SK-N-SH (cell line): ENCODE data around the gene ZNF674.

Experiments
- CHD2 ChIP-seq: fragments of 150-350 bp; IDR thresholded peaks from 2 replicates; pipeline ENCODE4 v1.6.1; 2018; ENCODE audit warnings: low read length; ENCODE audit not compliant: partially characterized antibody
- CTCF ChIP-seq: fragments of 200-600 bp; sonication (generic); IDR thresholded peaks from 2 replicates; pipeline ENCODE4 v1.6.1; 2017; ENCODE audit warnings: antibody characterized with exemption, mild to moderate bottlenecking, moderate library complexity
- EZH2phosphoT487 ChIP-seq: fragments of 200-600 bp; sonication (generic); IDR thresholded peaks from 2 replicates; pipeline ENCODE4 v1.6.1; 2017; ENCODE audit warnings: low read depth, mixed run types, mild to moderate bottlenecking, antibody characterized with exemption, moderate library complexity, borderline replicate concordance
- GABPA ChIP-seq: IDR thresholded peaks from 2 replicates; pipeline ENCODE4 v1.4.0; 2012; ENCODE audit warnings: low read depth, mild to moderate bottlenecking
- MAX ChIP-seq: IDR thresholded peaks from 2 replicates; pipeline ENCODE4 v1.4.0; 2012; ENCODE audit warnings: low read depth
- MEF2A ChIP-seq: IDR thresholded peaks from 2 replicates; pipeline ENCODE4 v1.4.0; 2012; ENCODE audit warnings: low read depth, borderline replicate concordance
- NFIC ChIP-seq: IDR thresholded peaks from 2 replicates; pipeline ENCODE4 v1.4.0; 2012; ENCODE audit warnings: borderline replicate concordance
- POLR2AphosphoS5 ChIP-seq: IDR thresholded peaks from 2 replicates; pipeline ENCODE4 v1.6.1; 2012; ENCODE audit warnings: low read depth, low read length
- RCOR1 ChIP-seq: fragments of 150-350 bp; IDR thresholded peaks from 2 replicates; pipeline ENCODE4 v1.6.1; 2017; ENCODE audit warnings: antibody characterized with exemption, low read length
- TCF12 ChIP-seq: IDR thresholded peaks from 2 replicates; pipeline ENCODE4 v1.4.0; 2012
- TEAD4 ChIP-seq: IDR thresholded peaks from 2 replicates; pipeline ENCODE4 v1.4.0; 2012; ENCODE audit warnings: mild to moderate bottlenecking, borderline replicate concordance; ENCODE audit not compliant: insufficient read depth
- USF1 ChIP-seq: IDR thresholded peaks from 2 replicates; pipeline ENCODE4 v1.4.0; 2012; ENCODE audit warnings: low read depth, borderline replicate concordance
- USF2 ChIP-seq: fragments of 150-350 bp; IDR thresholded peaks from 2 replicates; pipeline ENCODE4 v1.6.1; 2017; ENCODE audit warnings: antibody characterized with exemption, low read length, low read depth, borderline replicate concordance

- TF ChIP-seq USF2: no peak
- TF ChIP-seq CTCF: no peak
- TF ChIP-seq CHD2: no peak
- TF ChIP-seq MAX: no peak
- no peak for TF ChIP-seq NFIC
- no peak for TF ChIP-seq POLR2AphosphoS5
- no peak for TF ChIP-seq USF1
- no peak for TF ChIP-seq RCOR1
- TF ChIP-seq GABPA: no peak
- TF ChIP-seq MEF2A: no peak
- no peak for TF ChIP-seq EZH2phosphoT487
- no peak for TF ChIP-seq TCF12
- TF ChIP-seq TEAD4: no peak
These were observed 13.8 kb downstream of the ZNF674 start for GRCh38 chrX:46531442-46531841.
